ENCODE results near the gene TTLL5.

Gene TTLL5

DNA sequence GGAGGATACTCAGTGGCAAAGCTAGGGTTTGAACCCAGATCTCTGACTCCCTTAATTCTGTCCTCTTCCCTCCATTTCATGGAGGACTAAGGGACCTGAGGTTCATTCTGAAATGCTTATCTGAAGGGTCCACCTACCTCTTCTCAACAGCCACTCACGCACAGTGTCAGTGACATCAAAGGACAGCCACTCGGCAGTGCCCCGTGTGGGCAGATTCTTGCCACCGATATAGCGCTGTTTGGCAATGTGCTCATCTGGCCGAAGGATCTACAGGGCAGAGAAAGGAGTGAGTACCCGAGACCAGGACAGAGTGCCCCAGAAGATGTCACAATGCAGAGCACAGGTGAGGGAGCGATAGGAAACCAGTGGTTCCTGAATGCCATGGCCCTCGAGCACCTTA lies 309.9 kb downstream of the TTLL5 start:
- in situ Hi-C loops (cut with HindIII; ENCODE audit: low pct_ligation_motif_present, low sequenced_read_pairs) = loop anchor here (25.0 kb wide), 1 partner anchor 259 kb away; no protein-coding TSS in a partner anchor
- Histone ChIP-seq H3K27ac (no peak overlapping the region), H3K4me3 (ENCODE audit: low read depth, low read length) (no peak overlapping the region), H3K36me3 (replicated peaks) (no peaks in the 10 kb centered on the region), H3K27me3 (replicated peaks) (no peaks in the 10 kb centered on the region)
- no peak for DNase-seq
- TF ChIP-seq, protein P1, sequence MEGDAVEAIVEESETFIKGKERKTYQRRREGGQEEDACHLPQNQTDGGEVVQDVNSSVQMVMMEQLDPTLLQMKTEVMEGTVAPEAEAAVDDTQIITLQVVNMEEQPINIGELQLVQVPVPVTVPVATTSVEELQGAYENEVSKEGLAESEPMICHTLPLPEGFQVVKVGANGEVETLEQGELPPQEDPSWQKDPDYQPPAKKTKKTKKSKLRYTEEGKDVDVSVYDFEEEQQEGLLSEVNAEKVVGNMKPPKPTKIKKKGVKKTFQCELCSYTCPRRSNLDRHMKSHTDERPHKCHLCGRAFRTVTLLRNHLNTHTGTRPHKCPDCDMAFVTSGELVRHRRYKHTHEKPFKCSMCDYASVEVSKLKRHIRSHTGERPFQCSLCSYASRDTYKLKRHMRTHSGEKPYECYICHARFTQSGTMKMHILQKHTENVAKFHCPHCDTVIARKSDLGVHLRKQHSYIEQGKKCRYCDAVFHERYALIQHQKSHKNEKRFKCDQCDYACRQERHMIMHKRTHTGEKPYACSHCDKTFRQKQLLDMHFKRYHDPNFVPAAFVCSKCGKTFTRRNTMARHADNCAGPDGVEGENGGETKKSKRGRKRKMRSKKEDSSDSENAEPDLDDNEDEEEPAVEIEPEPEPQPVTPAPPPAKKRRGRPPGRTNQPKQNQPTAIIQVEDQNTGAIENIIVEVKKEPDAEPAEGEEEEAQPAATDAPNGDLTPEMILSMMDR (IDR thresholded peaks at IDR 0.05; ENCODE audit: low read depth, low read length, missing control alignments) = no peak

DNA sequence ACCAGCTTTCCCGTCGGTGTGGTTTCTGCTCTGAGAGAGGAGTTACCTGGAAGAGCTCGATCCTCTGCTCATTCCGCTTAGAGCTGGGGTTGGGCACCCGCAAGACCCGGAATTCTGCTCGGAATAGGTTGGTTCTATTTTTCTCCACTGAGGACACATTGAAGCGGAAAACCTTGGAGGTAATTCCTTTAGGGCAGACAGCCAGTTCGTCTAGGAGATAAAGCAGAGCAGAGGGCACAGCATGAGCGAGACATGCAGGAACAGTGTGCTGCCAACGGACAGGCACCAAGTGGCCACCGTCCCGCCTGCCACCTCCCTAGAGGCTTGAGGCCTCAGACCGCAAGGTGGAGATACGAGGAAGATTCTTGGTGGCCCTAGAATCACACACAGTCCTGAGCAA lies 310.5 kb downstream of the TTLL5 start:
- TF ChIP-seq, protein P1 (IDR thresholded peaks at IDR 0.05; ENCODE audit: low read depth, low read length, missing control alignments) = no peak
- DNase-seq = no peak
- Histone ChIP-seq H3K36me3 (replicated peaks) (no peaks in the 10 kb centered on the region), H3K4me3 (ENCODE audit: low read depth, low read length) (no peak overlapping the region), H3K27ac (no peak overlapping the region), H3K27me3 (replicated peaks) (no peaks in the 10 kb centered on the region)
- in situ Hi-C loops (cut with HindIII; ENCODE audit: low pct_ligation_motif_present, low sequenced_read_pairs) = loop anchor here (25.0 kb wide), 1 partner anchor 259 kb away; no protein-coding TSS in a partner anchor

DNA sequence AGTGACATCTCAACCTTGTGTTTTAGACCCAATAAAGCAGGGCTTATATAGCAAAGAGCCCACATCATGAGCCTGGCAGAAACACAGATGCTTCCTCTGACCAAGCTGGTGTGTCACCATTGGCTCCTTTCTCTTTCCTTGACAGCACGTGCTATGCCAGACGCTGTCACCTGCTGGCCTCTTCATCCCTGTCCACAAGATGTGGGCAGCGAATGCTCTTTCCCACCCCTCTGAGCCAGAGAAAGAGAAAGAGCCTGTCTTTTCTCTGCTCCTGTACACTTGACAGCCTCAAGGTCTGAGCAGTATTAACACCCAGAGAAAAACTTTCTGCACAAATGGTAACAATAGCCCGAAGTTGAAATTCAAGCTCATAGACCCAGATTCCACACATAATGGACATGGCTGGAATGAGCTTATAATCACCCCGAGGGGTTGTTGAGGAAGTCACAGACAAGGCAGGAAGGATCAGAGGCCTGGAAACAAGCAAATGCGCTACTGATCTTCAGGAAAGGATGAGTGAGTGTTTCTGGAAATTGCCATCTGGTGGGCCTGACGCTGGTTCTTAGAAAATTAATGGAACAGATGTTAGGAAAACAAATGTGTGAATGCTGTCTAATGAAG lies 311.9 kb downstream of the TTLL5 start:
- Histone ChIP-seq H3K36me3 (replicated peaks) (no peaks in the 10 kb centered on the region), H3K4me3 (ENCODE audit: low read depth, low read length) (no peak overlapping the region), H3K27ac (no peak overlapping the region), H3K27me3 (replicated peaks) (no peaks in the 10 kb centered on the region)
- in situ Hi-C loops (cut with HindIII; ENCODE audit: low pct_ligation_motif_present, low sequenced_read_pairs) = loop anchor here (25.0 kb wide), 1 partner anchor 261 kb away; no protein-coding TSS in a partner anchor
- TF ChIP-seq, protein P1 (IDR thresholded peaks at IDR 0.05; ENCODE audit: low read depth, low read length, missing control alignments) = no peak
- no peak for DNase-seq

DNA sequence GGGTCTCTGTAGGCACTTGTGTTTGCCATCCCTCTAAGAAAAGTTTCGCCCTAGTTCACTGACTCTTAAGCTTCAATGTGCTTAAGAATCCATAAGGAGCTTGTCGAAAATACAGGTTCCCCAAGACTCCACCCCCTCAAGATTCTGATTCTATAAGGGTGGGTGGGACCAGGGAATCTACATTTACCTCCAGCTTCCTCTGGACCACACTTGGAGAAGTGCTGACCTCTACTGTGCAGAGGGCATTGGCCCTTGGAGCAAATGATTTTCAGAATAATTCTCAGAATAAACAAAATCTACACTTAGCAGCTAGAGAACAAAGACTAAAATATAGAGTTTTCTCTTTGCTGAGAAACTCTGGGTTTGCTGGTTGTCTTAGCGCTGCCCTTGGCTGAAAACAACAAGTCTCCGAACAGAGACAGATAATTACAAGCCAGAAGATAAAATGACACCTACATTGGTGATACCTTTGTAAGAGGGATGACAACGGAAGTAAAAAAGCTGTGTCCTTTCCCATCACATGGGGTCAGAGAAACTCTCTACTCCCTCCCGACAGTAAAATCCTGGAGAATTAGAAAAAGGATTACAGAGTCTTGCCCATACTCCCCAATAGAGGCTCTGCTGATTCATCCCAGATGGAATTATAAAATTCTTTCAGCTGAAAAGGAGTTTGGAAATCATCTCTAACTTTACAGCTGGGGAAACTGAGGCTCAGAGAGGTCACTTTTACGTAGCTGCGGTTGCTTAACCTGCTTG lies 316.0 kb downstream of the TTLL5 start:
- in situ Hi-C loops (cut with HindIII; ENCODE audit: low pct_ligation_motif_present, low sequenced_read_pairs) = no loop called here
- H3K36me3 ChIP-seq (replicated peaks) = no peaks in the 10 kb centered on the region
- no peak overlapping the region for H3K27ac ChIP-seq
- no peak overlapping the region for H3K4me3 ChIP-seq (ENCODE audit: low read depth, low read length)
- DNase-seq = no peak
- H3K27me3 ChIP-seq (replicated peaks) = no peaks in the 10 kb centered on the region
- TF ChIP-seq, protein P1 (IDR thresholded peaks at IDR 0.05; ENCODE audit: low read depth, low read length, missing control alignments) = no peak

DNA sequence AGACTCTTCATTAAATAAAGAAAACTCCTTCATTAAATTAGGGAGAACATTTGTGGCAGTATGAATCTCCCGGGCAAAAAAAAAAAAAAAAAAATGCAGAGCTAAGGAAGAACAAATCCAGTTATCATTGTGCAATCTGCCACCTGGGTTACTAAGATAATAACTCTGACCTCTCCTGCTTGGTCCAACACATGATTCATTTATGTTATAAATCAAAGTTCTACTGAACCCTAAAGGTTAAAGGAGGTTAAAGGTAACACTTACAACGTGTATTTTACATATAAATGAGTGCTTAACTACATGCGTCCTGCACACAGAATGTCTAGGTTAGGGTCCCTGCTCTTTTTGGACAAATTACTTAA lies 316.5 kb downstream of the TTLL5 start:
- Histone ChIP-seq H3K4me3 (ENCODE audit: low read depth, low read length) (no peak overlapping the region), H3K36me3 (replicated peaks) (no peaks in the 10 kb centered on the region), H3K27me3 (replicated peaks) (no peaks in the 10 kb centered on the region), H3K27ac (no peak overlapping the region)
- in situ Hi-C loops (cut with HindIII; ENCODE audit: low pct_ligation_motif_present, low sequenced_read_pairs) = no loop called here
- no peak for DNase-seq
- TF ChIP-seq, protein P1 (IDR thresholded peaks at IDR 0.05; ENCODE audit: low read depth, low read length, missing control alignments) = no peak

All from brain microvascular endothelial cell (primary cell).